Esophagus muscularis mucosa (tissue), 2 donors: ENCODE results near the gene SLC25A40.
"Not testable (repeated sequence)": the region's sequence is repeated elsewhere in the genome, so short reads cannot be mapped to it uniquely, and the experiment has no call there.

Experiments used
- EP300 ChIP-seq: sonication (generic); formaldehyde crosslinking; IDR thresholded peaks from one replicate; pipeline ENCODE4 v1.6.1; 2017; ENCODE audit warnings: antibody characterized with exemption
- POLR2A ChIP-seq: fragments of 450-650 bp; IDR thresholded peaks from one replicate; pipeline ENCODE4 v1.6.1; 2017; ENCODE audit warnings: antibody characterized with exemption, moderate library complexity, mild to moderate bottlenecking, low read depth

DNA sequence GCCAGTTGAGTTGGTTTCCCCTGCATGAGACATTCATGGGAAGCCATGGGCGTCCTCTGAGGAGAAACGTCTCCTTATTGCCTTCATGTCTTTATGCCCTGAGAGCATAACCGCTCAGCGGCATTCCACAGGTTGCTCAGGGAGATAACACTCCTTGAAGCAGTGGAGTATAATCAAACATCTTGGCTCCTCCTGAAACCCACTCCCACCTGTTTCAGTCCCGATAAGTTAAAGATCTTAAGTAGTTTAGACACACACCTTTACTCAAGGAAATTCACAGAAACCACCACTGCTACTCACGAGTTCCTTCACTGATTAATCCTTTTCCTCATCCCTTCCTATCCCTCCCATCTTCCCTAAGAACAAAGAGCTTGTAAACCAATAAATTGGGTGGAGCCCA is 9.6 kb downstream of the SLC25A40 start:
- TF ChIP-seq POLR2A, EP300: not testable (repeated sequence)
